ENCODE measurements around the gene HSF4. TPM values are rescaled to one million over a fixed set of nuclear protein-coding genes. Genes with fewer than 3 reads are reported as not detected.

HSF4 gene
- total RNA-seq, 1 experiment from 2014 or later, result 38.6 TPM

- in situ Hi-C loops (cut with HindIII; ENCODE audit: low pct_unique_long_range_greater_than_20kb, low sequenced_read_pairs), result no loop called here
- intact Hi-C loops (cut with micrococcal nuclease; ENCODE audit: unreplicated experiment), result no loop called here
- no peak for ATAC-seq
- ChIA-PET CTCF (no interaction called here), POLR2A (no interaction called here)
- no peak overlapping the region for H3K4me3 ChIP-seq (ENCODE audit: low read depth in 2 of 2, low read length in 2 of 2)
- H3K27me3 ChIP-seq (ENCODE audit: control insufficient read depth, insufficient read depth, low read length), result no peaks in the 10 kb centered on the region
- BruUV-seq (replicated peaks), result no TSS peak
- no peak overlapping the region for H3K27ac ChIP-seq (ENCODE audit: low read length)
- H3K36me3 ChIP-seq (ENCODE audit: control insufficient read depth, insufficient read depth, low read length), result peaks cover 5% of the 10 kb centered on the region; the same call in 1 of the 2 replicates
- peaks cover 5% of the 10 kb centered on the region for H3K4me1 ChIP-seq (ENCODE audit: control insufficient read depth, insufficient read depth, low read length)
- no peak for DNase-seq (ENCODE audit: low read depth, low spot score)
- no peaks in the 10 kb centered on the region for H3K9me3 ChIP-seq (ENCODE audit: control insufficient read depth, insufficient read depth, low read depth, low read length)
- TF ChIP-seq, protein P1, sequence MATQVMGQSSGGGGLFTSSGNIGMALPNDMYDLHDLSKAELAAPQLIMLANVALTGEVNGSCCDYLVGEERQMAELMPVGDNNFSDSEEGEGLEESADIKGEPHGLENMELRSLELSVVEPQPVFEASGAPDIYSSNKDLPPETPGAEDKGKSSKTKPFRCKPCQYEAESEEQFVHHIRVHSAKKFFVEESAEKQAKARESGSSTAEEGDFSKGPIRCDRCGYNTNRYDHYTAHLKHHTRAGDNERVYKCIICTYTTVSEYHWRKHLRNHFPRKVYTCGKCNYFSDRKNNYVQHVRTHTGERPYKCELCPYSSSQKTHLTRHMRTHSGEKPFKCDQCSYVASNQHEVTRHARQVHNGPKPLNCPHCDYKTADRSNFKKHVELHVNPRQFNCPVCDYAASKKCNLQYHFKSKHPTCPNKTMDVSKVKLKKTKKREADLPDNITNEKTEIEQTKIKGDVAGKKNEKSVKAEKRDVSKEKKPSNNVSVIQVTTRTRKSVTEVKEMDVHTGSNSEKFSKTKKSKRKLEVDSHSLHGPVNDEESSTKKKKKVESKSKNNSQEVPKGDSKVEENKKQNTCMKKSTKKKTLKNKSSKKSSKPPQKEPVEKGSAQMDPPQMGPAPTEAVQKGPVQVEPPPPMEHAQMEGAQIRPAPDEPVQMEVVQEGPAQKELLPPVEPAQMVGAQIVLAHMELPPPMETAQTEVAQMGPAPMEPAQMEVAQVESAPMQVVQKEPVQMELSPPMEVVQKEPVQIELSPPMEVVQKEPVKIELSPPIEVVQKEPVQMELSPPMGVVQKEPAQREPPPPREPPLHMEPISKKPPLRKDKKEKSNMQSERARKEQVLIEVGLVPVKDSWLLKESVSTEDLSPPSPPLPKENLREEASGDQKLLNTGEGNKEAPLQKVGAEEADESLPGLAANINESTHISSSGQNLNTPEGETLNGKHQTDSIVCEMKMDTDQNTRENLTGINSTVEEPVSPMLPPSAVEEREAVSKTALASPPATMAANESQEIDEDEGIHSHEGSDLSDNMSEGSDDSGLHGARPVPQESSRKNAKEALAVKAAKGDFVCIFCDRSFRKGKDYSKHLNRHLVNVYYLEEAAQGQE (IDR thresholded peaks at IDR 0.05; ENCODE audit: insufficient read depth in 1 of 2, low read depth in 2 of 2, low read length in 1 of 2), result no peak
- TF ChIP-seq SIN3A (IDR thresholded peaks at IDR 0.05; ENCODE audit: borderline replicate concordance, insufficient read depth, low read depth, low read length), result no peak
- TF ChIP-seq POLR2AphosphoS5 (IDR thresholded peaks at IDR 0.05; ENCODE audit: low read depth, low read length), result no peak
- TF ChIP-seq TCF7L2 (IDR thresholded peaks at IDR 0.05; ENCODE audit: low read depth, low read length), result no peak
- TF ChIP-seq CTCF (IDR thresholded peaks at IDR 0.05), result no peak
Measured at GRCh38 chr16:67148656-67149275, 15.8 kb upstream of the HSF4 start.

DNA sequence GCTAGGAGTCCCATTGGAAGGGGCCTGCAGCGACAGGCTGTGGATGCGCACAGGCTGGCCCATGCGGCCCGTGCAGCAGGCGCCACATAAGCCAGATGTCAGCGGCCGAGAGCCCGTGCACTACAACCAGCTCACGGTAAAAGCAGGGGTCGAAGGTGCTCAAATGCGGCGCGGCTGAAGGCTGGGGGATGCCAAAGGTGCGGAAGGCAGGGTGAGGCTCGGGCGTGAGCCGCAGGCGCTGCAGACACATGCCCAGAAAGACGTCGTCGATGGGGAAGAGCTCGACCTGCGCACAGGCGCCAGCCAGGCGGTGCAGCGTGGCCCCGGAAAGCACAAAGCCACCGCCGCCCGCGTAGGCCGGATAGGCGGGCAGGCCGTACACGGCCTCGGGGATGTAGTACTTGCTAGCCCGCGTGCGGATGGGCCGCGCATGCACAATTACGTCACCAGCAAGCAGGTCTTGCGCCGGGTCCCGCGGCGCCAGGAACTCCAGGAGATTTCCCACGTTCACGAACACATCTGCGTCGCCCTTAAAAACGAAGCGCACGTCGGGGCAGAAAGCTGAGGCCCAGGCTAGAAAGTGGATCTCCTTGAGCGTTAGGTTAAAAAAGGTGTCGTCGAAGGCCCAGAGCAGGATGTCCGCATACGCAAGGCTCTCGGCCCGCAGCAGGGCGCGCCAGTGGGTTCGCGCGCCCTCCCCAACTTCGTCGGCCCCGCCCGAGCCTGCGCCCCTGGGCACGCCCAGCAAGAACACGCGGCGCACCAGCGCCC, 15.1 kb upstream of the HSF4 start:
- POLR2A ChIA-PET, result no interaction called here
- CTCF ChIA-PET, result no interaction called here
- no peak for DNase-seq (ENCODE audit: low read depth, low spot score)

More for the DNA sequence above, 15.1 kb upstream of the HSF4 start:
- Histone ChIP-seq H3K27me3 (ENCODE audit: control insufficient read depth, insufficient read depth, low read length) (no peaks in the 10 kb centered on the region), H3K4me1 (ENCODE audit: control insufficient read depth, insufficient read depth, low read length) (peaks cover 5% of the 10 kb centered on the region), H3K27ac (ENCODE audit: low read length) (no peak overlapping the region), H3K4me3 (ENCODE audit: low read depth in 2 of 2, low read length in 2 of 2) (peak overlapping the region; percentile 29 to 56), H3K36me3 (ENCODE audit: control insufficient read depth, insufficient read depth, low read length) (no peaks in the 10 kb centered on the region), H3K9me3 (ENCODE audit: control insufficient read depth, insufficient read depth, low read depth, low read length) (no peaks in the 10 kb centered on the region)
- TF ChIP-seq TCF7L2 (IDR thresholded peaks at IDR 0.05; ENCODE audit: low read depth, low read length) (no peak), SIN3A (IDR thresholded peaks at IDR 0.05; ENCODE audit: borderline replicate concordance, insufficient read depth, low read depth, low read length) (no peak), CTCF (IDR thresholded peaks at IDR 0.05) (no peak), POLR2AphosphoS5 (IDR thresholded peaks at IDR 0.05; ENCODE audit: low read depth, low read length) (no peak)
- TF ChIP-seq, protein P1 (IDR thresholded peaks at IDR 0.05; ENCODE audit: insufficient read depth in 1 of 2, low read depth in 2 of 2, low read length in 1 of 2), result no peak
- in situ Hi-C loops (cut with HindIII; ENCODE audit: low pct_unique_long_range_greater_than_20kb, low sequenced_read_pairs) (no loop called here), intact Hi-C loops (cut with micrococcal nuclease; ENCODE audit: unreplicated experiment) (loop anchor here (10.0 kb wide), 2 partner anchors 135 to 175 kb away; no protein-coding TSS in a partner anchor)
- no TSS peak for BruUV-seq (replicated peaks)
- ATAC-seq, result no peak

All from Panc1 (cell line).